Type B pancreatic cell (in vitro differentiated cells): ENCODE measurements around the gene PITPNC1. TPM values are rescaled to one million over a fixed set of nuclear protein-coding genes. Genes with fewer than 3 reads are reported as not detected.
"Not testable (repeated sequence)": the region's sequence is repeated elsewhere in the genome, so short reads cannot be mapped to it uniquely, and the experiment has no call there.

Experiments
- DNase-seq: peaks from one replicate; pipeline ENCODE4 v3.0.0; 2021; ENCODE audit warnings: mixed read lengths; ENCODE audit not compliant: unreplicated experiment; ENCODE audit errors: extremely low spot score
- H3K27ac Mint-ChIP-seq: 2 replicates; pipeline ENCODE4 v1.8.0; 2021; ENCODE audit warnings: mild to moderate bottlenecking, mixed read lengths
- H3K27me3 Mint-ChIP-seq: 2 replicates; pipeline ENCODE4 v1.8.0; 2021; ENCODE audit warnings: mixed read lengths
- H3K36me3 Mint-ChIP-seq: 2 replicates; pipeline ENCODE4 v1.8.0; 2021; ENCODE audit warnings: mixed read lengths
- H3K4me1 Mint-ChIP-seq: one replicate; pipeline ENCODE4 v1.8.0; 2021; ENCODE audit warnings: mixed read lengths; ENCODE audit not compliant: unreplicated experiment
- H3K4me3 Mint-ChIP-seq: 2 replicates; pipeline ENCODE4 v1.8.0; 2021; ENCODE audit warnings: mild to moderate bottlenecking, mixed read lengths
- H3K9me3 Mint-ChIP-seq: 2 replicates; pipeline ENCODE4 v1.8.0; 2021; ENCODE audit warnings: mixed read lengths
- total RNA-seq: library from RNA; stranded (reverse); gene quantifications from 2 replicates; pipeline ENCODE4 v1.2.1, GENCODE V29; 2021; ENCODE audit warnings: low replicate concordance
- TF ChIP-seq, protein P1 (sequence below): fragments of 200-600 bp; sonication (generic); conservative IDR thresholded peaks from 2 replicates; pipeline ENCODE4 v1.5.0; 2021; ENCODE audit warnings: antibody characterized with exemption, mild to moderate bottlenecking

PITPNC1 gene
- total RNA-seq, 1 donor from 2014 or later, result 18.7 TPM

DNA sequence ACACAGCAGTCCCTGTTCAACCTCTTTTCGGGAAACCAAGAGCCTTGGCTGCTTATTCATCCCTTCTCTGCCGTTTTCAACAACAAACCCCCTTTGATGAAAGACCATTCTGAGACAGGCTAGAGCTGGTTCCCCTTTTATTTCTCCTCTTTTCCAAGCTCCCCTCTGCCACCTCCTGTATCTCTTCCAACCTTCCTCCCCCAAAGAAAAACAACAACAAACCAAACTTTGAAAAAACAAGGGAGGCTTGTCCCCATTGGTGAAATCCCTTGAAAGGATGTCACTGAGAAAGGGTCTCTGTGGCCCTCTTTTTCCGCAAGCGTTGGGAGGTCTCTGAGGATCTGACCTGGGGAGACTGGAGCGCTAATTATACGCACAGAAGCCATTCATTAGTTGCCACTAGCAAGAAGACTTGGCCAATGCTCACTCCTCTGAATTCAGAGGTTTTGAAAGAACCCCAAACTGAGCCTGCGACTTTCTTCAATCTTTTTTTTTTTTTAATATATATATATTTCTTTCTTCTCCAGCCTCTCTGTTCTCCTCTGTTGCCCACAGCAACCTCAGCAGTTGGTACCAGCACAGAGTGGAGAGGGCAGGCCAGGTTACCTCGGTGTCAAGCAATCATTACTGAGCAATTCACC lies 101.4 kb downstream of the PITPNC1 start:
- TF ChIP-seq, protein P1, sequence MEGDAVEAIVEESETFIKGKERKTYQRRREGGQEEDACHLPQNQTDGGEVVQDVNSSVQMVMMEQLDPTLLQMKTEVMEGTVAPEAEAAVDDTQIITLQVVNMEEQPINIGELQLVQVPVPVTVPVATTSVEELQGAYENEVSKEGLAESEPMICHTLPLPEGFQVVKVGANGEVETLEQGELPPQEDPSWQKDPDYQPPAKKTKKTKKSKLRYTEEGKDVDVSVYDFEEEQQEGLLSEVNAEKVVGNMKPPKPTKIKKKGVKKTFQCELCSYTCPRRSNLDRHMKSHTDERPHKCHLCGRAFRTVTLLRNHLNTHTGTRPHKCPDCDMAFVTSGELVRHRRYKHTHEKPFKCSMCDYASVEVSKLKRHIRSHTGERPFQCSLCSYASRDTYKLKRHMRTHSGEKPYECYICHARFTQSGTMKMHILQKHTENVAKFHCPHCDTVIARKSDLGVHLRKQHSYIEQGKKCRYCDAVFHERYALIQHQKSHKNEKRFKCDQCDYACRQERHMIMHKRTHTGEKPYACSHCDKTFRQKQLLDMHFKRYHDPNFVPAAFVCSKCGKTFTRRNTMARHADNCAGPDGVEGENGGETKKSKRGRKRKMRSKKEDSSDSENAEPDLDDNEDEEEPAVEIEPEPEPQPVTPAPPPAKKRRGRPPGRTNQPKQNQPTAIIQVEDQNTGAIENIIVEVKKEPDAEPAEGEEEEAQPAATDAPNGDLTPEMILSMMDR, result no peak
- peak overlapping the region; percentile 7 for H3K4me3 Mint-ChIP-seq
- no peak for DNase-seq
- no peaks in the 10 kb centered on the region for H3K36me3 Mint-ChIP-seq
- peaks cover 30% of the 10 kb centered on the region for H3K4me1 Mint-ChIP-seq
- peaks cover 3% of the 10 kb centered on the region for H3K27me3 Mint-ChIP-seq
- H3K9me3 Mint-ChIP-seq, result no peaks in the 10 kb centered on the region
- no peak overlapping the region for H3K27ac Mint-ChIP-seq

DNA sequence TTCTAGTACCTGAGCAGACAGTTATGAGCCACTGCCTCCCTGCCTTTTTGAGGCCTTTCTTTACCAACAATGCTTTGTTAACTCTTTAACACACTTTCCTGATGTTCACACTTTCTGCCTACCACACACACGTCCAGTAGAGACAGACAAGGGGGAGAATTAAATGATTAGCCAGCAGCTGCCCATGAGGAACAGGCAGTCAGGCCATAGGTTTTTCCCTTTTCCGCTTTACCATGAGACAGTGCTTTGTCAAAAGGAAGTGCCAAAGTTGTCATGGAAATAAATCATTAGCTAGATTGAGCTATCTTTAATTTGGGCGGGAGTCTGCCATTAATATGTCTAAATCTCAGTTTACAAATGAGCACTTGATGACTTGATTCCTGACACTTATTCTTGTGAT lies 102.1 kb downstream of the PITPNC1 start:
- Mint-ChIP-seq H3K4me3 (peak overlapping the region; percentile 7), H3K27me3 (no peaks in the 10 kb centered on the region), H3K36me3 (no peaks in the 10 kb centered on the region), H3K9me3 (no peaks in the 10 kb centered on the region), H3K27ac (peak overlapping the region; percentile 27), H3K4me1 (peaks cover 25% of the 10 kb centered on the region)
- TF ChIP-seq, protein P1, result no peak
- no peak for DNase-seq

DNA sequence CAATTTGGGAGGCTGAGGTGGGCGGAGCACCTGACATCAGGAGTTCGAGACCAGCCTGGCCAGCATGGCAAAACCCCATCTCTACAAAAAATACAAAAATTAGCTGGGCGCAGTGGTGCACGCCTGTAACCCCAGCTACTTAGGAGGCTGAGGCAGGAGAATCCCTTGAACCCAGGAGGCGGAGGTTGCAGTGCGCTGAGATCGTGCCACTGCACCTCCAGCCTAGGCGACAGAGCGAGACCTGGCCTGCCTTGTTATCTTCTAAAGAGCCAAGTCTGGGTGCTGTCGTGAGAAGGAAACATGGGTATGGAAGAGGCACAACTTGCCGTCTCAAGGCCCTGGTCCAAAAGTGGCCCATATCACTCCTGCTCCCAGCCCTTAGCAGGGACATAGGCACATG lies 103.9 kb downstream of the PITPNC1 start:
- H3K4me1 Mint-ChIP-seq, result peaks cover 13% of the 10 kb centered on the region
- not testable (repeated sequence) for H3K4me3 Mint-ChIP-seq, DNase-seq, H3K27me3 Mint-ChIP-seq, H3K36me3 Mint-ChIP-seq, H3K9me3 Mint-ChIP-seq, H3K27ac Mint-ChIP-seq

DNA sequence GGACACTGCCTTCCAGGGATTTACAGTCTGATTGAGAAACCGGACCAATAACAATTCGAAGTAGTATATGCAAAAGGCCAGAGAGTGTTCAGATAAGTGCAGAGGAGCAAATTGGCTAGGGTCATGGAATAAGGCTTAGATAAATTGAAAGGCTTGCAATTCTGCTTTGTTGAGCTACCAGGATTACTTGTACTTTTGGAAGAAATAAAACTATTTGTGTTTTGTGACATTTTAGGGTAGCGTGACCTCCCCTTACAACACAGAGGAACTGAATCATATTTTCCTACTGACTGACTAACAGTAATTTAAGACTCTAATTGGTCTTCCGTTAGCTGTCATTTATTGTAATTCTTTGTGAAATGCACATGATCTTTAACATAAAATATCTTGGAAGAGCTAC lies 104.7 kb downstream of the PITPNC1 start:
- H3K27ac Mint-ChIP-seq, result no peak overlapping the region
- no peak overlapping the region for H3K4me3 Mint-ChIP-seq
- H3K9me3 Mint-ChIP-seq, result no peaks in the 10 kb centered on the region
- peaks cover 13% of the 10 kb centered on the region for H3K4me1 Mint-ChIP-seq
- DNase-seq, result no peak
- TF ChIP-seq, protein P1, result no peak
- no peaks in the 10 kb centered on the region for H3K27me3 Mint-ChIP-seq
- no peaks in the 10 kb centered on the region for H3K36me3 Mint-ChIP-seq

DNA sequence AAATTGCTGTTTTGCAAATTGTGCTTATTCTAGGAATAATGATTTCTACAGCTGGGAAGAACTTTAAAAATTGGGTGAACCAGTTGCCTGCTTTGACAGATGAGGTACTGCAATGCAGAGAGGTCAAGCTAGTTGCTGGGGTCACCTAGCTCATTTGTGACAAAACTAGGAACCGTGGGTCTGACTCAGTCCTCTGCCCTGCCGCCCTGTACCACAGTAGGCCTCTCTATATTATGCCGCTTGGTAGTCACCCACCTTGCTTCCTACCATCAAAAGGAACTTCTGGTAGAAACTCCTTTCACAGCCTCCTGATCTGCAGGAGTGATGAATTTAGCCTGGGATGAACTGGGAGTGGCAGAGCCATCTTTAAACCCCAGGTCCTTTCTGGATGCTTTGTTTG lies 105.7 kb downstream of the PITPNC1 start:
- Mint-ChIP-seq H3K27me3 (no peaks in the 10 kb centered on the region), H3K4me3 (no peak overlapping the region), H3K36me3 (no peaks in the 10 kb centered on the region), H3K27ac (no peak overlapping the region), H3K4me1 (peaks cover 18% of the 10 kb centered on the region), H3K9me3 (no peaks in the 10 kb centered on the region)
- TF ChIP-seq, protein P1, result no peak
- no peak for DNase-seq

DNA sequence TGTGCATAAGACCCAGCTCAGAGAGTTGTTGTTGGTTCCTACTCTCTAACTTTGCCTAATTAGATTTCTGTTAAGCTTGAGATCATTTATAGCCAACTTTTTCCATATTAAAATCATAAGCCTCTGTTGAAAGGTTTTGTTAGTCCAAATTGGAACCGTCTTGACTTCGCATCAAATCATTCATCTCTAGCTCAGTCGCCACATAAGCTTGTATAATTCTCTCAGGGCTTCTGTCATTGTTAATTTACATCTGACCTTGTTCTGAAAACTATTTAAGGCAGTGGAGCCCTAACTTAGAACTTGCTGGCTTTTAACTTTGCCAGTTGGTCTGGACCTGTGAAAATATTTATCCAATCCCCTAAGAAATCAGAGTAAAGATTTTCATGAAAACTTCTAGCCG lies 107.2 kb downstream of the PITPNC1 start:
- DNase-seq, result no peak
- Mint-ChIP-seq H3K4me3 (no peak overlapping the region), H3K36me3 (no peaks in the 10 kb centered on the region), H3K27me3 (no peaks in the 10 kb centered on the region), H3K4me1 (peaks cover 10% of the 10 kb centered on the region), H3K9me3 (peaks cover 2% of the 10 kb centered on the region), H3K27ac (no peak overlapping the region)
- TF ChIP-seq, protein P1, result no peak
